ENCODE data around the gene ZNF319. TPM values are rescaled to one million over a fixed set of nuclear protein-coding genes. Genes with fewer than 3 reads are reported as not detected.

Gene ZNF319
- total and polyA plus RNA-seq, 2 of the 13 experiments (the other 11 are each of a cell fraction or from before 2014, with no cell fraction given), result 2.4 to 3.6 TPM

GRCh38 chr16:58000706-58001676 lies 519 bp upstream of the ZNF319 start, which contains the start of gene USB1 (continued):
- TF ChIP-seq GRHL1 (CRISPR knock-in tag; conservative IDR thresholded peaks at IDR 0.05), result no peak
- TF ChIP-seq, protein P1, sequence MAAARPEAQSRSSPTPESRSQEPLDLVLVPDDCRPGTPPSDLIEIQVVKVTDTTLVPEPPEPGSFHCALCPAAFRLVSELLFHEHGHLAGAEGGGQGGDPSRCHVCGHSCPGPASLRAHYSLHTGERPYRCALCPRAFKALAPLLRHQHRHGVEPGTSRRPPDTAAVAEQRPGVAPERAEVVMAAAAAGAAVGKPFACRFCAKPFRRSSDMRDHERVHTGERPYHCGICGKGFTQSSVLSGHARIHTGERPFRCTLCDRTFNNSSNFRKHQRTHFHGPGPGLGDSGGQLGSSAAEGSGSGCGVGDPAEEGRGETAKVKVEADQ (CRISPR knock-in tag; IDR thresholded peaks at IDR 0.05; ENCODE audit: borderline replicate concordance), result peak; percentile 56; the same call in 1 of the 2 replicates
- TF ChIP-seq NCOA1 (CRISPR knock-in tag; IDR thresholded peaks at IDR 0.05), result no peak
- TF ChIP-seq, protein P2, sequence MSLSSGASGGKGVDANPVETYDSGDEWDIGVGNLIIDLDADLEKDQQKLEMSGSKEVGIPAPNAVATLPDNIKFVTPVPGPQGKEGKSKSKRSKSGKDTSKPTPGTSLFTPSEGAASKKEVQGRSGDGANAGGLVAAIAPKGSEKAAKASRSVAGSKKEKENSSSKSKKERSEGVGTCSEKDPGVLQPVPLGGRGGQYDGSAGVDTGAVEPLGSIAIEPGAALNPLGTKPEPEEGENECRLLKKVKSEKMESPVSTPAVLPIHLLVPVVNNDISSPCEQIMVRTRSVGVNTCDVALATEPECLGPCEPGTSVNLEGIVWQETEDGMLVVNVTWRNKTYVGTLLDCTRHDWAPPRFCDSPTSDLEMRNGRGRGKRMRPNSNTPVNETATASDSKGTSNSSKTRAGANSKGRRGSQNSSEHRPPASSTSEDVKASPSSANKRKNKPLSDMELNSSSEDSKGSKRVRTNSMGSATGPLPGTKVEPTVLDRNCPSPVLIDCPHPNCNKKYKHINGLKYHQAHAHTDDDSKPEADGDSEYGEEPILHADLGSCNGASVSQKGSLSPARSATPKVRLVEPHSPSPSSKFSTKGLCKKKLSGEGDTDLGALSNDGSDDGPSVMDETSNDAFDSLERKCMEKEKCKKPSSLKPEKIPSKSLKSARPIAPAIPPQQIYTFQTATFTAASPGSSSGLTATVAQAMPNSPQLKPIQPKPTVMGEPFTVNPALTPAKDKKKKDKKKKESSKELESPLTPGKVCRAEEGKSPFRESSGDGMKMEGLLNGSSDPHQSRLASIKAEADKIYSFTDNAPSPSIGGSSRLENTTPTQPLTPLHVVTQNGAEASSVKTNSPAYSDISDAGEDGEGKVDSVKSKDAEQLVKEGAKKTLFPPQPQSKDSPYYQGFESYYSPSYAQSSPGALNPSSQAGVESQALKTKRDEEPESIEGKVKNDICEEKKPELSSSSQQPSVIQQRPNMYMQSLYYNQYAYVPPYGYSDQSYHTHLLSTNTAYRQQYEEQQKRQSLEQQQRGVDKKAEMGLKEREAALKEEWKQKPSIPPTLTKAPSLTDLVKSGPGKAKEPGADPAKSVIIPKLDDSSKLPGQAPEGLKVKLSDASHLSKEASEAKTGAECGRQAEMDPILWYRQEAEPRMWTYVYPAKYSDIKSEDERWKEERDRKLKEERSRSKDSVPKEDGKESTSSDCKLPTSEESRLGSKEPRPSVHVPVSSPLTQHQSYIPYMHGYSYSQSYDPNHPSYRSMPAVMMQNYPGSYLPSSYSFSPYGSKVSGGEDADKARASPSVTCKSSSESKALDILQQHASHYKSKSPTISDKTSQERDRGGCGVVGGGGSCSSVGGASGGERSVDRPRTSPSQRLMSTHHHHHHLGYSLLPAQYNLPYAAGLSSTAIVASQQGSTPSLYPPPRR (CRISPR knock-in tag; IDR thresholded peaks at IDR 0.05; ENCODE audit: borderline replicate concordance), result peak; percentile 61
- no peak for TF ChIP-seq PAF1 (CRISPR knock-in tag; IDR thresholded peaks at IDR 0.05)
- TF ChIP-seq IRF2 (CRISPR knock-in tag; IDR thresholded peaks at IDR 0.05), result peak; percentile 70; the same call in 1 of the 2 replicates
- TF ChIP-seq ZNF816 (CRISPR knock-in tag; IDR thresholded peaks at IDR 0.05; ENCODE audit: borderline replicate concordance), result 0 out of 2 replicates have a peak, but pooled peaks have one; percentile 40
- no peak for TF ChIP-seq ZNF24 (IDR thresholded peaks at IDR 0.05)
- TF ChIP-seq HNRNPK (IDR thresholded peaks at IDR 0.05; ENCODE audit: low read depth, low read length, poor library complexity, severe bottlenecking), result peak; percentile 56
- TF ChIP-seq YEATS2 (CRISPR knock-in tag; IDR thresholded peaks at IDR 0.05; ENCODE audit: borderline replicate concordance), result peak; percentile 52; the same call in 1 of the 2 replicates
- no peak for TF ChIP-seq TEAD2 (CRISPR knock-in tag; IDR thresholded peaks at IDR 0.05)
- TF ChIP-seq ZNF549 (CRISPR knock-in tag; IDR thresholded peaks at IDR 0.05), result 0 out of 2 replicates have a peak, but pooled peaks have one; percentile 53
- peak; percentile 75; the same call in 1 of the 2 replicates for TF ChIP-seq MAF1 (CRISPR knock-in tag; IDR thresholded peaks at IDR 0.05; ENCODE audit: borderline replicate concordance)
- TF ChIP-seq SRSF4 (IDR thresholded peaks at IDR 0.05; ENCODE audit: low read depth, low read length, poor library complexity, severe bottlenecking), result no peak
- TF ChIP-seq ZFP82 (CRISPR knock-in tag; IDR thresholded peaks at IDR 0.05; ENCODE audit: borderline replicate concordance), result no peak
- TF ChIP-seq ZNF20 (CRISPR knock-in tag; IDR thresholded peaks at IDR 0.05), result no peak
- peak; percentile 66; the same call in 1 of the 2 replicates for TF ChIP-seq ZNF451 (CRISPR knock-in tag; IDR thresholded peaks at IDR 0.05)
- TF ChIP-seq PLSCR1 (CRISPR knock-in tag; IDR thresholded peaks at IDR 0.05; ENCODE audit: borderline replicate concordance), result no peak
- TF ChIP-seq CREB1 (IDR thresholded peaks at IDR 0.05), result no peak
- TF ChIP-seq CREB1 (CRISPR knock-in tag; IDR thresholded peaks at IDR 0.05), result no peak
- no peak for TF ChIP-seq ZNF460 (CRISPR knock-in tag; IDR thresholded peaks at IDR 0.05; ENCODE audit: borderline replicate concordance)
